ENCODE measurements around the gene DAD1.

The DAD1 gene

DNA sequence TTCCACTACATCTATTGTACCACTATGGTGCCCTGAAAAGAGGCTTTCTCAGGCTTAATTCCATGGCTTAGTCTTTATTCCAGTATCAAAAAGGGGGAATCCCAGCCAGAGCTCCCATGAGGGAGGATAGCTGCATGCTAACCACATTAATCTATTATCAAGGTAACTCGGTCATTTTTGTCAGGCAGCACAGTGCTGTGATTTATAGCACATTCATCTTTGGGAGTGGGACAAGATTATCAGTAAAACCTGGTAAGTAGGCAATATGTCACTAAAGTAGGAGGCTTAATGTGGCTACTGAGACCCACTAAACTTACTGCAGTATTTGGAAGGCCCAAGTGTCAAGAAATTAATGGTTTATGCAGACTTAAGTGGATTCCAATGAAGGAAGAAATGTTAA is 58.9 kb downstream of the DAD1 start:
- no peak overlapping the region for H3K4me3 ChIP-seq (ENCODE audit: low read length)

DNA sequence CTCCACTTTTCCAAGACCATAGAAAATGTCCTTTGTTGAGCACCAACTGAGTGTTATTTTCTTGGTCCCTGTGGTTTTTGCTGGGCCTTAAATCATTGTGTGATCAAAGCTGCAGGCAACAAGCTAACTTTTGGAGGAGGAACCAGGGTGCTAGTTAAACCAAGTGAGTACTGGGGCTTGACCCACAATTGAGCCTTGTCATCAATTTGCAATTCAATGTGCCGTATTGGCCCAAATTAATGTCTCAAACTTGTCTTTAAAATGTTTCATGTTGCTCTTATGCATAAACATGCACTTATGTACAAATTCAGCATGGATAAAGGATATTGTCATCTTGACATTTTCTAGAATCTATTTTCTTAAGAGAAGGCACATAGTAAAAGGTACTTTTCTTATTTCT is 62.3 kb downstream of the DAD1 start:
- H3K4me3 ChIP-seq (ENCODE audit: low read length), result no peak overlapping the region
- DNase-seq (ENCODE audit: low read depth, low spot score), result no peak

More for the DNA sequence above, 58.9 kb downstream of the DAD1 start:
- DNase-seq (ENCODE audit: low read depth, low spot score), result no peak

- no peak overlapping the region for H3K4me3 ChIP-seq (ENCODE audit: low read length)
These were observed 62.8 kb downstream of the DAD1 start for GRCh38 chr14:22526218-22526617.

GRCh38 chr14:22524784-22525161 is 64.3 kb downstream of the DAD1 start:
- DNase-seq (ENCODE audit: low read depth, low spot score), result no peak
- H3K4me3 ChIP-seq (ENCODE audit: low read length), result no peak overlapping the region

More at GRCh38 chr14:22526218-22526617, 62.8 kb downstream of the DAD1 start:
- DNase-seq (ENCODE audit: low read depth, low spot score), result no peak

DNA sequence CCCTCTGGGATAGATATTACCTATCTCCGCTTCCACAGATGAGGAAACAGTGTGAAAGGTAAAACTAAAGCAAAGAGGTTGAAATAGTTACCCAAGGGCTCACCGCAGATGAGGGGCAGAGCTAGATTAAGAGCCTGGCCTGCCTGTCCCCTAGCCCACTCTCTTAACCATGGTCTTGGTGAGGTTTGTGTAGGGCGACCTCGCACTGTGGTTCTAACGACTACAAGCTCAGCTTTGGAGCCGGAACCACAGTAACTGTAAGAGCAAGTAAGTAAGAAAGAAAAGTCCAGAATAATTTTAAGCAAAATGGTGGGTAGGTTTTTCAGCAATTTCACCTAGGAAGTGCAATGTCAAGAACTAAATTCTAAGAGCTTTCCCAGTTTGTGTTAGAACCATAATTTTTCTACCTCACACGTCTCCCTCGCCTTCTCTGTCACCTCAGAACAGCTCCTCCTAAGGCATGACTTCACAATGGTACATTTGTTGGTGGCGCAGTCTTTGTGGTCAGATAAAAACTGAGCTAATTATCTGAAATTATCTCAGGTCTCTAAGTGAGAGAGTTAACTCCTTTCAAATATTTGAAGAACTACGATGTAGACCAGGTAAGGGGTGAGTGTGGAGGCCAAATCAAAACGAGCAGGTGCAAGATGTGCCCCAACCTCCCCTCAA is 64.8 kb downstream of the DAD1 start:
- no peak for DNase-seq (ENCODE audit: low read depth, low spot score)
- no peak overlapping the region for H3K4me3 ChIP-seq (ENCODE audit: low read length)

- H3K4me3 ChIP-seq (ENCODE audit: low read length), result no peak overlapping the region
- DNase-seq (ENCODE audit: low read depth, low spot score), result no peak
These were observed 65.7 kb downstream of the DAD1 start for GRCh38 chr14:22523283-22523682.

DNA sequence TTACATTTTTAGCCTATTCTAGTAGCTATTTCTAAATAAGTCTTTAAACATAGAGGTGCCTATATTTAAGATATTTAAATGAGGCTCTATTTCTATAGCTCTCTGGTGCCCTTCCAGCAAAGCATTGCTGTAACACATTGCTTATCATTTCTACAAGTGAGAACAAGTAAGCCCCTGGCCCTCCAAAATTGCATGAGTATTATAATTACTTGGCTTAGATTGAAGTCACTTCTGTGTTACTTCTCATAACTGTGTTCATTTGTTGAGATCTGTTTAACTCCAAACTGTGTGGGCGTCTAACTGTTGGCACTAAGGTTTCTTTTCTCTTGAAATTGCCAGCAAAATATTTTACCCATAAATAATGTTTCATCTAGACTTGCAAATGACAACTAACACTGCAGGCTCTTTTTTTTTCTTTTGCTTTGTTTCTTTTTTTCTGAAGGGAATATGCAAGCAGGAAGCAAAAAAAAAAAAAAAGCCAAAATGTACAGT is 66.5 kb downstream of the DAD1 start:
- no peak overlapping the region for H3K4me3 ChIP-seq (ENCODE audit: low read length)
- no peak for DNase-seq (ENCODE audit: low read depth, low spot score)

- no peak for DNase-seq (ENCODE audit: low read depth, low spot score)
- H3K4me3 ChIP-seq (ENCODE audit: low read length), result no peak overlapping the region
These were observed 67.4 kb downstream of the DAD1 start for GRCh38 chr14:22521449-22522239.

DNA sequence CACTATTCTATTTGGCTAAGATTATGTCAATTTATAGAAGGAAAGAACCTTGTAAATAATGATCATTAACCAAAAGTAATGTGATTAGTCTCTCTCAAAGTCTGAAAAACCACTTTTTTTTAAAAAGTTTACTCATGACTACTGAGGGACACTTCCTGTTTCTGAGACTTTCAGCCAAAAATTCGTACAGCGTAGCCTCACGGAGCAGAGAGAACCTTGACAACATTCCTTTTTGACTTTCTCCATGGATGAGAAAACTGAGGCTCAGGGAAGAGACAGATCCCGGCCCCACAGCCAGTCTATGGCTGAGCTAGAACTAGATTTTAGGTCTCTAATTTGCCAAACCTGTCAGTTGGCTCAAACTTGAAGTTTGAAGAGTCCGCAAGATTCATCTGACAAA is 68.2 kb downstream of the DAD1 start:
- no peak for DNase-seq (ENCODE audit: low read depth, low spot score)
- H3K4me3 ChIP-seq (ENCODE audit: low read length), result no peak overlapping the region

GRCh38 chr14:22519877-22520685 is 68.9 kb downstream of the DAD1 start:
- DNase-seq (ENCODE audit: low read depth, low spot score), result no peak
- H3K4me3 ChIP-seq (ENCODE audit: low read length), result no peak overlapping the region

DNA sequence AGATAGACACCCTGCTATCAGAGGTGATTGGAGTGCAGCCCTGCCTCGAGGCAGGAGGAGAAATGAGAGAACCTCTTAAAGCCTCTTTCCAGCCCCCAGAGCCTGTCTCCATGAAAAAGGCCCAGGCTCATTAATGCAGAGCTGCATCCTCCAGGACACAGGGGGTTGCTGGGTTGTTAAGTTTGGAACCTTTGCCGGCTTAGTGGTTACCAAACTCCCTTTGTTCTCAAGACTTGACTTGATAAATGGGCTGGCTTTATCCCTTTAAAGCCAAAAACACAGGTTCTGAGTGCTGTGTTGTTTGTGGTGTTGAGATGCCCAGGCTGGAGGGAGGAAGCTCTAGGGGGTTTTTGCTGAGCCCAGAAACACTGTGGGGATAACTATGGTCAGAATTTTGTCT is 71.0 kb downstream of the DAD1 start:
- no peak overlapping the region for H3K4me3 ChIP-seq (ENCODE audit: low read length)
- no peak for DNase-seq (ENCODE audit: low read depth, low spot score)

- DNase-seq (ENCODE audit: low read depth, low spot score), result no peak
- H3K4me3 ChIP-seq (ENCODE audit: low read length), result no peak overlapping the region
These were observed 71.8 kb downstream of the DAD1 start for GRCh38 chr14:22517117-22517720.

DNA sequence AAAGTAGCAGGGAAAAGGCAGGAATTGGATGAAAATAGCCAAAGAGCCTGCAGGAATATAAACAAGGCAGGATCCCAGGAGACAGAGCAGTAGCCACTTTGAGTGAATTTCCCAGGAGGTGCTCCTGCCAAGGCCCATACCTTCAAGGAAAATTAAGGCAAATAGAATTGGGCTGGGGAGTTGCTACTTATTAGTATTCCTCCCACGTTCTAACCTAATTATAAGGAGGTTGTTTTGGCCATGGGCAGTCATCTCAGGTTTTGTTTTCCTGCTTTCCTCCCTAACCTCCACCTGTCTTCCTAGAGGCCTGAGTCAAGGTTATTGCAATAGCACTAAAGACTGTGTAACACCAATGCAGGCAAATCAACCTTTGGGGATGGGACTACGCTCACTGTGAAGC is 73.1 kb downstream of the DAD1 start:
- no peak for DNase-seq (ENCODE audit: low read depth, low spot score)
- H3K4me3 ChIP-seq (ENCODE audit: low read length), result no peak overlapping the region
